GM18508 (cell line): ENCODE results near the gene TRIO.
"Not testable (repeated sequence)": the region's sequence is repeated elsewhere in the genome, so short reads cannot be mapped to it uniquely, and the experiment has no call there.

Experiments used
- ATAC-seq: cut with Tn5 transposase; IDR thresholded peaks from one replicate; pipeline ENCODE4 v1.9.1; 2021; ENCODE audit warnings: moderate number of reproducible peaks; ENCODE audit not compliant: insufficient read depth, unreplicated experiment

Gene TRIO

GRCh38 chr5:14201325-14202045 is 58.3 kb downstream of the TRIO start:
- ATAC-seq, result no peak

GRCh38 chr5:14202462-14202861 is 59.3 kb downstream of the TRIO start:
- ATAC-seq, result no peak

- ATAC-seq, result no peak
Measured at GRCh38 chr5:14204011-14204670, 61.0 kb downstream of the TRIO start.

- no peak for ATAC-seq
Measured at GRCh38 chr5:14204785-14205321, 61.7 kb downstream of the TRIO start.

GRCh38 chr5:14206028-14206725 is 63.0 kb downstream of the TRIO start:
- ATAC-seq, result no peak

- ATAC-seq, result not testable (repeated sequence)
Measured at GRCh38 chr5:14207428-14207827, 64.3 kb downstream of the TRIO start.

GRCh38 chr5:14208071-14209021 is 65.2 kb downstream of the TRIO start:
- ATAC-seq, result peak; percentile 52

- no peak for ATAC-seq
Measured at GRCh38 chr5:14209222-14209822, 66.2 kb downstream of the TRIO start.

GRCh38 chr5:14209836-14210235 is 66.7 kb downstream of the TRIO start:
- no peak for ATAC-seq

- no peak for ATAC-seq
Measured at GRCh38 chr5:14210729-14211128, 67.6 kb downstream of the TRIO start.

GRCh38 chr5:14211818-14212803 is 69.0 kb downstream of the TRIO start:
- ATAC-seq, result peak; percentile 26

GRCh38 chr5:14212838-14213237 is 69.7 kb downstream of the TRIO start:
- ATAC-seq, result no peak

- no peak for ATAC-seq
Measured at GRCh38 chr5:14213253-14213652, 70.1 kb downstream of the TRIO start.

- ATAC-seq, result peak; percentile 27
Measured at GRCh38 chr5:14213813-14214585, 70.9 kb downstream of the TRIO start.

GRCh38 chr5:14215901-14216300 is 72.8 kb downstream of the TRIO start:
- no peak for ATAC-seq

- no peak for ATAC-seq
Measured at GRCh38 chr5:14216372-14216771, 73.2 kb downstream of the TRIO start.

GRCh38 chr5:14216902-14217301 is 73.8 kb downstream of the TRIO start:
- no peak for ATAC-seq

GRCh38 chr5:14217587-14217986 is 74.4 kb downstream of the TRIO start:
- no peak for ATAC-seq
